ACC112 (cell line): ENCODE data around the gene CST8.

Experiments
- H2AFZ ChIP-seq: fragments of 200-600 bp; sonication (generic); one replicate; pipeline ENCODE4 v1.6.0; 2017; ENCODE audit warnings: antibody characterized with exemption, low read length; ENCODE audit not compliant: unreplicated experiment
- H3K27ac ChIP-seq: fragments of 200-600 bp; sonication (generic); 2 replicates; pipeline ENCODE4 v1.5.1; 2014; ENCODE audit warnings: low read depth, mild to moderate bottlenecking, antibody characterized with exemption, low read length, moderate library complexity
- H3K27me3 ChIP-seq: fragments of 200-600 bp; sonication (generic); 2 replicates; pipeline ENCODE4 v1.6.1; 2014; ENCODE audit warnings: mild to moderate bottlenecking, antibody characterized with exemption, low read length, moderate library complexity, mixed read lengths; ENCODE audit not compliant: insufficient read depth
- H3K36me3 ChIP-seq: fragments of 200-600 bp; sonication (generic); 2 replicates; pipeline ENCODE4 v1.6.1; 2016; ENCODE audit warnings: mild to moderate bottlenecking, antibody characterized with exemption, low read length, moderate library complexity, mixed read lengths; ENCODE audit not compliant: insufficient read depth
- H3K4me1 ChIP-seq: fragments of 200-600 bp; sonication (generic); one replicate; pipeline ENCODE4 v1.6.1; 2016; ENCODE audit warnings: low read length, mixed read lengths; ENCODE audit not compliant: insufficient read depth, unreplicated experiment, control insufficient read depth
- H3K4me3 ChIP-seq: fragments of 200-600 bp; sonication (generic); 2 replicates; pipeline ENCODE4 v1.5.1; 2014; ENCODE audit warnings: mild to moderate bottlenecking, low read depth, low read length
- H3K79me2 ChIP-seq: fragments of 200-600 bp; sonication (generic); one replicate; pipeline ENCODE4 v1.6.0; 2016; ENCODE audit warnings: low read length; ENCODE audit not compliant: control insufficient read depth, unreplicated experiment, insufficient read depth

The CST8 gene

GRCh38 chr20:23475395-23475794 is 15.5 kb upstream of the CST8 start:
- H3K27ac ChIP-seq, result no peak overlapping the region
- H3K27me3 ChIP-seq, result peaks cover 19% of the 10 kb centered on the region
- no peaks in the 10 kb centered on the region for H3K36me3 ChIP-seq
- no peaks in the 10 kb centered on the region for H3K79me2 ChIP-seq
- no peaks in the 10 kb centered on the region for H3K4me1 ChIP-seq
- no peak overlapping the region for H3K4me3 ChIP-seq
- no peak overlapping the region for H2AFZ ChIP-seq

GRCh38 chr20:23476015-23476754 is 14.7 kb upstream of the CST8 start:
- H3K27ac ChIP-seq, result no peak overlapping the region
- H3K36me3 ChIP-seq, result no peaks in the 10 kb centered on the region

GRCh38 chr20:23477223-23477622 is 13.7 kb upstream of the CST8 start:
- no peaks in the 10 kb centered on the region for H3K79me2 ChIP-seq
- no peaks in the 10 kb centered on the region for H3K36me3 ChIP-seq
- no peak overlapping the region for H3K27ac ChIP-seq
- H3K4me3 ChIP-seq, result no peak overlapping the region
- H3K27me3 ChIP-seq, result peaks cover 29% of the 10 kb centered on the region
- no peaks in the 10 kb centered on the region for H3K4me1 ChIP-seq
- no peak overlapping the region for H2AFZ ChIP-seq

More at GRCh38 chr20:23476015-23476754, 14.7 kb upstream of the CST8 start:
- Histone ChIP-seq H2AFZ (no peak overlapping the region), H3K4me1 (no peaks in the 10 kb centered on the region), H3K4me3 (no peak overlapping the region), H3K79me2 (no peaks in the 10 kb centered on the region), H3K27me3 (peaks cover 22% of the 10 kb centered on the region)

GRCh38 chr20:23479043-23479442 is 11.9 kb upstream of the CST8 start:
- Histone ChIP-seq H3K27ac (no peak overlapping the region), H2AFZ (no peak overlapping the region), H3K79me2 (no peaks in the 10 kb centered on the region), H3K4me3 (no peak overlapping the region), H3K27me3 (peaks cover 32% of the 10 kb centered on the region), H3K4me1 (no peaks in the 10 kb centered on the region), H3K36me3 (no peaks in the 10 kb centered on the region)

- no peak overlapping the region for H2AFZ ChIP-seq
- H3K4me1 ChIP-seq, result no peaks in the 10 kb centered on the region
- peaks cover 44% of the 10 kb centered on the region for H3K27me3 ChIP-seq
- H3K36me3 ChIP-seq, result no peaks in the 10 kb centered on the region
- no peaks in the 10 kb centered on the region for H3K79me2 ChIP-seq
- H3K4me3 ChIP-seq, result no peak overlapping the region
- no peak overlapping the region for H3K27ac ChIP-seq
These were observed 8.8 kb upstream of the CST8 start for GRCh38 chr20:23482138-23482537.

- Histone ChIP-seq H2AFZ (no peak overlapping the region), H3K79me2 (no peaks in the 10 kb centered on the region), H3K27ac (no peak overlapping the region), H3K4me3 (no peak overlapping the region), H3K4me1 (no peaks in the 10 kb centered on the region), H3K27me3 (peaks cover 53% of the 10 kb centered on the region), H3K36me3 (no peaks in the 10 kb centered on the region)
These were observed 6.8 kb upstream of the CST8 start for GRCh38 chr20:23484081-23484480.

- H3K27me3 ChIP-seq, result peaks cover 27% of the 10 kb centered on the region
- no peak overlapping the region for H2AFZ ChIP-seq
- no peaks in the 10 kb centered on the region for H3K79me2 ChIP-seq
- no peak overlapping the region for H3K27ac ChIP-seq
- H3K4me1 ChIP-seq, result no peaks in the 10 kb centered on the region
- H3K4me3 ChIP-seq, result no peak overlapping the region
- no peaks in the 10 kb centered on the region for H3K36me3 ChIP-seq
These were observed 2.4 kb upstream of the CST8 start for GRCh38 chr20:23488470-23488869.

GRCh38 chr20:23488996-23489395 is 1.9 kb upstream of the CST8 start:
- peaks cover 27% of the 10 kb centered on the region for H3K27me3 ChIP-seq
- no peak overlapping the region for H2AFZ ChIP-seq
- no peak overlapping the region for H3K4me3 ChIP-seq
- H3K36me3 ChIP-seq, result no peaks in the 10 kb centered on the region
- H3K4me1 ChIP-seq, result no peaks in the 10 kb centered on the region
- H3K79me2 ChIP-seq, result no peaks in the 10 kb centered on the region
- H3K27ac ChIP-seq, result no peak overlapping the region

GRCh38 chr20:23492292-23492691 is 1.4 kb downstream of the CST8 start:
- peaks cover 20% of the 10 kb centered on the region; the same call in 1 of the 2 replicates for H3K27me3 ChIP-seq

GRCh38 chr20:23493172-23493772 is 2.4 kb downstream of the CST8 start:
- no peaks in the 10 kb centered on the region for H3K36me3 ChIP-seq
- no peak overlapping the region for H3K27ac ChIP-seq
- H3K79me2 ChIP-seq, result no peaks in the 10 kb centered on the region
- no peak overlapping the region for H2AFZ ChIP-seq
- no peaks in the 10 kb centered on the region for H3K4me1 ChIP-seq
- peaks cover 17% of the 10 kb centered on the region; the same call in 1 of the 2 replicates for H3K27me3 ChIP-seq
- H3K4me3 ChIP-seq, result no peak overlapping the region

More at GRCh38 chr20:23492292-23492691, 1.4 kb downstream of the CST8 start:
- Histone ChIP-seq H3K27ac (no peak overlapping the region), H3K79me2 (no peaks in the 10 kb centered on the region), H3K4me1 (no peaks in the 10 kb centered on the region), H3K36me3 (no peaks in the 10 kb centered on the region), H2AFZ (no peak overlapping the region), H3K4me3 (no peak overlapping the region)

- Histone ChIP-seq H2AFZ (no peak overlapping the region), H3K27me3 (peaks cover 33% of the 10 kb centered on the region; the same call in 1 of the 2 replicates), H3K4me1 (no peaks in the 10 kb centered on the region), H3K36me3 (no peaks in the 10 kb centered on the region), H3K4me3 (no peak overlapping the region), H3K27ac (no peak overlapping the region), H3K79me2 (no peaks in the 10 kb centered on the region)
These were observed 6.6 kb downstream of the CST8 start for GRCh38 chr20:23497536-23497935.
